Muscle of arm (tissue), 14 donors: ENCODE data around the gene EMILIN2. TPM values are rescaled to one million over a fixed set of nuclear protein-coding genes. Genes with fewer than 3 reads are reported as not detected.
A peak's percentile ranks its signal among the peaks of the same experiment; 100 is the strongest.
"Not testable (repeated sequence)": the region's sequence is repeated elsewhere in the genome, so short reads cannot be mapped to it uniquely, and the experiment has no call there.

Experiments used
- DNase-seq: peaks from one replicate; pipeline ENCODE4 v3.0.0-alpha.2; 2013
- long read RNA-seq, 11 donors: transcript quantifications; one replicate each; lab custom pipeline, GENCODE V29; 2026
- polyA plus RNA-seq, 12 donors: library from polyadenylated mRNA; unstranded; fragments of 120-200 nt; gene quantifications; one replicate each; pipeline ENCODE4 v1.2.1, GENCODE V29; 2013; ENCODE audit not compliant: insufficient read length in 12 of 12

EMILIN2 gene
- polyA plus RNA-seq, result 10 to 100 TPM in 11 of 12 donors, not detected in 1; 19.3 to 48.5 (median 27.7) TPM
- long read RNA-seq, donor 1, full-length matches to known transcripts, result 1 of 1 reads
- long read RNA-seq, donor 1, partial matches to known transcripts, result 0 of 1 reads
- long read RNA-seq, donor 1, other reads (novel, unspliced or antisense), result 0 of 1 reads
- long read RNA-seq, donor 2, full-length matches to known transcripts, result 2 of 13 reads
- long read RNA-seq, donor 2, partial matches to known transcripts, result 11 of 13 reads
- long read RNA-seq, donor 2, other reads (novel, unspliced or antisense), result 0 of 13 reads
- long read RNA-seq, donor 3, full-length matches to known transcripts, result 2 of 2 reads
- long read RNA-seq, donor 3, partial matches to known transcripts, result 0 of 2 reads
- long read RNA-seq, donor 3, other reads (novel, unspliced or antisense), result 0 of 2 reads
- long read RNA-seq, donor 4, full-length matches to known transcripts, result 1 of 6 reads
- long read RNA-seq, donor 4, partial matches to known transcripts, result 5 of 6 reads
- long read RNA-seq, donor 4, other reads (novel, unspliced or antisense), result 0 of 6 reads
- long read RNA-seq, donor 5, full-length matches to known transcripts, result 11 of 31 reads
- long read RNA-seq, donor 5, partial matches to known transcripts, result 20 of 31 reads
- long read RNA-seq, donor 5, other reads (novel, unspliced or antisense), result 0 of 31 reads
- long read RNA-seq, donor 6, full-length matches to known transcripts, result 4 of 9 reads
- long read RNA-seq, donor 6, partial matches to known transcripts, result 5 of 9 reads
- long read RNA-seq, donor 6, other reads (novel, unspliced or antisense), result 0 of 9 reads
- long read RNA-seq, donor 7, full-length matches to known transcripts, result 6 of 12 reads
- long read RNA-seq, donor 7, partial matches to known transcripts, result 6 of 12 reads
- long read RNA-seq, donor 7, other reads (novel, unspliced or antisense), result 0 of 12 reads
- long read RNA-seq, donor 8, full-length matches to known transcripts, result 6 of 40 reads
- long read RNA-seq, donor 8, partial matches to known transcripts, result 34 of 40 reads
- long read RNA-seq, donor 8, other reads (novel, unspliced or antisense), result 0 of 40 reads
- long read RNA-seq, donor 9, full-length matches to known transcripts, result 6 of 35 reads
- long read RNA-seq, donor 9, partial matches to known transcripts, result 29 of 35 reads
- long read RNA-seq, donor 9, other reads (novel, unspliced or antisense), result 0 of 35 reads
- long read RNA-seq, donor 10, full-length matches to known transcripts, result 8 of 23 reads
- long read RNA-seq, donor 10, partial matches to known transcripts, result 15 of 23 reads
- long read RNA-seq, donor 10, other reads (novel, unspliced or antisense), result 0 of 23 reads
- long read RNA-seq, donor 11, full-length matches to known transcripts, result 6 of 19 reads
- long read RNA-seq, donor 11, partial matches to known transcripts, result 13 of 19 reads
- long read RNA-seq, donor 11, other reads (novel, unspliced or antisense), result 0 of 19 reads

DNA sequence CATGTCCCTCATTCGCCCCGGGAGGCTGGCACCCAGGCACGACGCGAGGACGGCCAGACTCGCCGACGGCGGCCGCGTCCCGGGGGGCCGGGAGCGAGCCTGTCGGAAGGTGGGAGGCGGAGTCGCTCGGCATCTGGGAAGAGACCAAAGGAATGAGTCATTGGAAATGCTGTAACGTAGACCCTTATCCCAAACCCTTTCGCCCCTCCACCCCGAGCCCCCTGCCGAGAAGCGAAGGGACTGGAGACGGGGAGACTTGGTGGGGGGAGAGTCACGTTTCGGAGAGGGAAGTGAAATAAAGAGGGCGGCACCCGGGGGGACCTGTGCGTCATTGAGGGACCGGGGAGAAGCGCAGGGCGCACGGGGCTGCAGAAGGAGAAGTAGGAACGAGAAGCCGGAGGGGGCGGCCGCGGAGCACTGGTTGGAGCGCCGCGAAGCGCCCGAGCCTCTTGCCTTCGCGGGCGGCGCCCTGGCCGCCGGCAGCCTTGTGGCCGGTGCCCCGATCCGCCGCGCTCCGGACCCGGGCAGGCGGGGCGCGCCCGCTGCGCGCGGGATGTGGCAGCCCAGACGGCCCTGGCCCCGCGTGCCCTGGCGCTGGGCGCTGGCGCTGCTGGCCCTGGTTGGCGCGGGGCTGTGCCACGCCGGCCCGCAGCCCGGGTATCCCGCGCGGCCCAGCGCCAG lies at the start of gene EMILIN2:
TSS of gene EMILIN2 (plus strand) at position 371 of the 681 bp plus-strand sequence. CDS start at position 554, 183 bp downstream.
- DNase-seq, result peak; percentile 81

GRCh38 chr18:2797951-2798350 lies 48.9 kb upstream of the EMILIN2 start:
- no peak for DNase-seq

GRCh38 chr18:2799369-2799768 lies 47.4 kb upstream of the EMILIN2 start:
- DNase-seq, result no peak

- no peak for DNase-seq
These were observed 40.5 kb upstream of the EMILIN2 start for GRCh38 chr18:2805970-2806943.

- DNase-seq, result not testable (repeated sequence)
These were observed 38.2 kb upstream of the EMILIN2 start for GRCh38 chr18:2808640-2809039.

DNA sequence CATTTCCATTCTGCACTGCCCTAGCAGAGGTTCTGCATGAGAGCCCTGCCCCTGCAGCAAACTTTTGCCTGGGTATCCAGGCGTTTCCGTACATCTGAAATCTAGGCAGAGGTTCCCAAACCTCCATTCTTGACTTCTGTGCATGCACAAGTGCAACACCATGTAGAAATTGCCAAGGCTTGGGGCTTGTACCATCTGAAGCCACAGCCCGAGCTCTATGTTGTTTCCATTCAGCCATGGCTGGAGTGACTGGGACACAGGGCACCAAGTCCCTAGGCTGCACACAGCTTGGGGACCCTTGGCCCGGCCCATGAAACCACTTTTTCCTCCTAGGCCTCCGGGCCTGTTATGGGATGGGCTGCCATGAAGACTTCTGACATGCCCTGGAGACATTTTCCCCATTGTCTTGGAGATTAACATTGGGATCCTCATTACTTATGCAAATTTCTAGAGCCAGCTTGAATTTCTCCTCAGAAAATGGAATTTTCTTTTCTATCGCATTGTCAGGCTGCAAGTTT lies 37.1 kb upstream of the EMILIN2 start:
- DNase-seq, result not testable (repeated sequence)

DNA sequence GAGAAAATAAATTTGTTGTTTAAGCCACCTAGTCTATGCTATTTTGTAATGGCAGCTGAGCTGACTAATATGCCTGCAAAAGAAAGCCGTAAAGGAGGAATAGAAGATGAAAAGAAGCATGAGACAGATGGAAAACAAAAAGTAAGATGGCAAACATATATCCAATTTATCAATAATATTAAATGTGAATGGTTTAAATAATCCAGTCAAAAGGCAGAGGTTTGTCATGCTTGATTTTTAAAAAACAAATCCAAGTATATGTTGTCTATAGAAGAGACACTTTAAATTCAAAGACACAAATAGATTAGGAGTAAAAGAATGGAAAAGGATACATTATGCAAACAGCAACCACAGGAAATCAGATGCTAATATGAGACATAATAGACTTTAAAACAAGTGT lies 35.4 kb upstream of the EMILIN2 start:
- no peak for DNase-seq

DNA sequence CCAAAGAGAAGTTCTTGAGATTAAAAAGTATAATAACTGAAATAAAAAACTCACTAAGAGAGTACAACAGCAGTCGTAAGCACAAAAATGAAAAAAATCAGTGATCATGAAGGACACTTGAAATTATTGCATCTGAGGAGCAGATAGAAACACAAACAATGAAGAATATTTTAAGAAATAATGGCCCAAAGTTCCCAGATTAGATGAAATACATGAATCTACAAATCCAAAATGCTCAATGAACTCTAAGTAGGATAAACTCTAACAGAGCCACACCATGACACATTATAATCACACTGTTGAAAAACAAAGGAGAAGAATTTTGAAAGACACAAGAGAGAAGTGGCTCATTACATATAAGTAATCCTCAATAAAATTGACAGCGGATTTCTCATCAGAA lies 31.9 kb upstream of the EMILIN2 start:
- no peak for DNase-seq

DNA sequence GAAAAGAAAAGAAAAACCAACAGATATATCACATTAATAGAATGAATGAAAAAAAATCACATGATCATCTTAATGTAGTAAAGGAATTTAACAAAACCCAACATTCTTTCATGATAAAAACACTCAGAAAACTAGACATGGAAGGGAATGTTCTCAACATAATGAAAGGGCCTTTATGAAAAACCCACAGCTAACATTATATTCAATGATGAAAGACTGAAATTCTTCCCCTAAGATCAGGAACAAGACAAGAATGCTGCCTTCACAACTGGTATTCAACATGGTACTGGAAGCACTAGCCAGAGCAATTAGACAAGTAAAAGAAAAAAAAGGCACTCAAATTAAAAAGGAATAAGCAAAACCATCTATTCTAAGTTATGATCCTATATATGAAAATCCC lies 28.5 kb upstream of the EMILIN2 start:
- DNase-seq, result no peak

DNA sequence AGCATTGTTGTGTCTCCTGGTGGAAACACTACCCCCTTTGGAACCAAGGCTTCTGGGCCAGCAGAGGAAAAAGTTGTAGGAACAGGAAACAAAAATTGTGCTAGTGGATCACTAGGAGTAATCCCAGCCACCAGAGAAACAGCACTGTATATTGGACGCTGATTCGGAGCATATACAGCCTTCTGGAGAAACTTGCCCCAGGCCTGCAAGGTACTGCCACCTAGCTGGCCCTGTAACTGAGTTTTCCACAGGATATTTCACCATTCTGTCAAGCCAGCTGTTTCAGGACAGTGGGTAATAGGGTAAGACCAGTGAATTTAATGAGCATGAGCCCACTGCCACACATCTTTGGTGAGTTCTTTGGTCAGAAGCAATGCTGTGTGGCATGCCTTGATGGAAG lies 25.1 kb upstream of the EMILIN2 start:
- no peak for DNase-seq

DNA sequence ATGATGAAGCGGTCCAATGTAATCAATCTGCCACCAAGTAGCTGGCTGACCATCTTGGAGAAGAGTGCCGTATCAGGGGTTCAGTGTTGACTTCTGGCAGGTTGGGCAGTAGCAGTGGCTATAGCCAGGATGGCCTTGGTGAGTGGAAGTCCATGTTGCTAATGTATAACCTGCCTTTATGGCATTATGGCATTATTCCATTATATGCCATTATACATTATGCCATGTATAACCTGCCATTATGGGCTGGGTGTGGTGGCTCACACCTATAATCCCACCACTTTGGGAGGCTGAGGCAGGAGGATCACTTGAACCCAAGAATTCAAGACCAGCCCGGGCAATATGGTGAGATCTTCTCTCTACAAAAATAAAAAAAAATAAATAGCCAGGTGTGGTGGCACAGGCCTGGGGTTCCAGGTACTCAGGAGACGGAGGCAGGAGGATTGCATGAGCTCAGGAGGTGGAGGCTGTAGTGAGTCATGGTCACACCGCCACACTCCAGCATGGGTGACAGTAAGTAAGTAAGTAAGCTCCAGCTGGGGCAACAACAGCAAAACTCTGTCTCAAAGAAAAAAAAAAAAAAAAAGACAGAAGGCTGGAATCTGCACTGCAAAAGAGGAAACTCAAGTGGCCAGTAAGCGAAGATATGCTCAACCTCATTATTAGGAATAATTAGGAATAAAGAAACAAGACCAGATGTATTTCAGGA lies 24.4 kb upstream of the EMILIN2 start:
- DNase-seq, result no peak

DNA sequence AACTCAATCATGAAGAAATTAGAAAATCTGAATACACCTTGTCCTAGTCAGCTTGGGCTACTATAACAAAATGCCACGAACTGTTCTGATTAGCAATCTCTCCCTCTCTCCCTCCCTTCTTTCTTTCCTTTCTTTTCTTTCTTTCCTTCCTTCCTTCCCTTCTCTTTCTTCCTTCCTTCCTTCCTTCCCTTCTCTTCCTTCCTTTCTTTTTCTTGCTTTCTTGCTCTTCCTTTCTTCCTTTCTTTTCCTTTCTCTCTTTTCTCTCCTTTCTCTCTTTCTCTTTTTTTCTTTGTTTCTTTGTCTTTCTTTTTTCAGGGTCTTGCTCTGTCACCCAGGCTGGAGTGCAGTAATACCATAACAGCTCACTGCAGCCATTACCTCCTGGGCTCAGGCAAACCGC lies 23.6 kb upstream of the EMILIN2 start:
- DNase-seq, result no peak

- no peak for DNase-seq
These were observed 22.8 kb upstream of the EMILIN2 start for GRCh38 chr18:2823966-2824365.

- no peak for DNase-seq
These were observed 21.9 kb upstream of the EMILIN2 start for GRCh38 chr18:2824865-2825264.

DNA sequence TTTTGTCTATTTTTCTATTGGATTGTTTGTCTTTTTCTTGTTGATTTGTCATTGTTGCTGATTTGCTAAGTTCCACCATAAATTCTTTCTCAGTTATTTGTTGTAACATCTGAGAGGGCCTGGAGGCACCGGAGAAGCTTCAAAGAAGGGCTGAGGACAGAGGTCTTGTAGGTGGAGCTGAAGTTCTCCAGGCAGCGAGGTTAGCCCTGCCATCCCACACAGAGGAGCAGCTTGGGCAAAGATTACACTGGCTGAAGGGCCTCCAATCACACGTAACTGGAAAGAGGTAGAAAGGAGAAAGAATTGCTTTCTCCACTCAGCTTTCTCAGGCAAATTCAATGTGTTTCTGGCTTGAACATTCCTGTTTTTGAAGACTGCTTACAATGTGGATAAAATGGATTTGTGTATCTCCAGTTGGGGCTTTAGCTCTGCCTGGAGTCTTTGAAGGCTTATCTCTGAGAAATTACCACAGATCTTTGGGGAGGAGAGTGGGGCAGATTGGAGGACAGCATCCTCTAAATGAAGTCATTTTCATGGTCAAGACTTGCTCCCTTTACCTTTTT lies 21.1 kb upstream of the EMILIN2 start:
- no peak for DNase-seq

DNA sequence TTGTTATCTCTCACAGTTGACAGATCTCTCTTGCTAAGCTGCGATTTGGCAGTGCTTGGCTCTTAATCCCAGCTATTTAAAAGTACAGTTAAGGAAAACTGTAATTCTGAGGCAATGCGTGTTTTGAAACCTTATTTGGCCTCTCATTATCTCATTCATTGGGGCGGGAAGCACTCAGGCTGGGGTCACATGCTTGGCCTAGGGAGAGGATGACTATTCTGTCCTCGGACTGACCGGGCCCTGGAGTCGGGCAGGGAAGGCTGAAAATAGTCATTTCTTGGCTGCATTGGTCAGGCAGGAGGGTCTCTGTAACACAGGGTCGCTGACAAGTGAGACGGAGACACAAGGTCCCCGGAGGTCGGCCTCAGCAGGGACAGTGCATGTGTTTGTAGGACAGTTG lies 20.2 kb upstream of the EMILIN2 start:
- DNase-seq, result no peak

- DNase-seq, result no peak
These were observed 19.7 kb upstream of the EMILIN2 start for GRCh38 chr18:2827061-2827460.

- not testable (repeated sequence) for DNase-seq
These were observed 10.7 kb upstream of the EMILIN2 start for GRCh38 chr18:2836118-2836517.
